ENCODE results near the gene NSF.

DNA sequence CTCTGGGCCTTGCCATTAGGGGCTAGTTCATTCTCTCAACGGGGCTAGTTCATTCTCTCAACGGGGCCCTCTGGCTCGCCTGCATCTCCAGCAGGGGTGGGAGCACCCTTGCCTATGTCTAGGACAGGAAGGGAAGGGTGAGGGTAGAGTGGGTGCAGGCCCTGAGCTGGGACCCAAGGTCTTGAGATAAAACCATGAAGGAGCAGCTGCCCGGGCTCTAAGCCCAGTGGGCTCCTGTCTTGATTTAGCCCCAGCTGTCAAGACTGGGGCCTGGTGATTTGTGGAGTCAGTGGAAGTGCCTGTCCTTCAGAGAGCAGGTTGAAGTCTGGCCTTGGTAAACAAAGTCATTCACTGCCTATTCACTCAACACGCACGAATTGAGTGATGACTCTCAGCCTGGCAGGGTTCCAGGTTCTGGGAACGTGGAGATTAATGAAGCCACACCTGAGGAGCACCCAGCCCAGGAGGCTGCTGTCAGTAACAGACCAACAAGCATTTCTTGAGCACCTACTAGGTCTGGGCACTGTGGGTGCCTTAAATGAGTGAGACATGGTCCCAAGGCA, 192.6 kb downstream of the NSF start:
- no peak for TF ChIP-seq CTCF (conservative IDR thresholded peaks at IDR 0.05 in 1 of 2, IDR thresholded peaks at IDR 0.05 in 1 of 2; ENCODE audit: low read depth in 1 of 2, low read length in 2 of 2)
- TF ChIP-seq EZH2 (IDR thresholded peaks at IDR 0.05; ENCODE audit: low read length, missing control alignments) = no peak
